NCI-H2227 (cell line): Measurements from ENCODE around the gene B3GNT7.
"Not testable (repeated sequence)": the region's sequence is repeated elsewhere in the genome, so short reads cannot be mapped to it uniquely, and the experiment has no call there.

Experiments used
- DNase-seq: peaks from one replicate; lab custom pipeline; 2025; ENCODE audit not compliant: unreplicated experiment; lab: John Stamatoyannopoulos, UW

The B3GNT7 gene

GRCh38 chr2:231399853-231400680 is 4.6 kb downstream of the B3GNT7 start:
- no peak for DNase-seq

- DNase-seq: not testable (repeated sequence)
These were observed 5.2 kb downstream of the B3GNT7 start for GRCh38 chr2:231400681-231401080.

GRCh38 chr2:231401101-231401500 is 5.6 kb downstream of the B3GNT7 start:
- not testable (repeated sequence) for DNase-seq

GRCh38 chr2:231403421-231404182 is 8.1 kb downstream of the B3GNT7 start:
- DNase-seq: not testable (repeated sequence)

GRCh38 chr2:231404183-231404578 is 8.7 kb downstream of the B3GNT7 start:
- DNase-seq: not testable (repeated sequence)

- DNase-seq: not testable (repeated sequence)
These were observed 10.3 kb downstream of the B3GNT7 start for GRCh38 chr2:231405601-231406367.

GRCh38 chr2:231407686-231408085 is 12.2 kb downstream of the B3GNT7 start:
- not testable (repeated sequence) for DNase-seq

- not testable (repeated sequence) for DNase-seq
These were observed 12.8 kb downstream of the B3GNT7 start for GRCh38 chr2:231408304-231408703.

GRCh38 chr2:231409776-231410175 is 14.3 kb downstream of the B3GNT7 start:
- no peak for DNase-seq

GRCh38 chr2:231410293-231411004 is 14.9 kb downstream of the B3GNT7 start:
- no peak for DNase-seq

GRCh38 chr2:231411237-231411636 is 15.7 kb downstream of the B3GNT7 start:
- DNase-seq: no peak

- DNase-seq: peak; percentile 92
These were observed 16.5 kb downstream of the B3GNT7 start for GRCh38 chr2:231411831-231412617.

GRCh38 chr2:231412618-231412963 is 17.1 kb downstream of the B3GNT7 start:
- DNase-seq: no peak

GRCh38 chr2:231413456-231413855 is 17.9 kb downstream of the B3GNT7 start:
- DNase-seq: peak; percentile 26

GRCh38 chr2:231413921-231414476 is 18.5 kb downstream of the B3GNT7 start:
- no peak for DNase-seq

GRCh38 chr2:231415029-231415428 is 19.5 kb downstream of the B3GNT7 start:
- no peak for DNase-seq

GRCh38 chr2:231418820-231419640 is 23.5 kb downstream of the B3GNT7 start:
- no peak for DNase-seq

GRCh38 chr2:231421051-231421580 is 25.6 kb downstream of the B3GNT7 start:
- no peak for DNase-seq

- no peak for DNase-seq
These were observed 26.5 kb downstream of the B3GNT7 start for GRCh38 chr2:231422056-231422455.
